Ectodermal cell (in vitro differentiated cells): Measurements from ENCODE around the gene THBS1.

Experiments
- H3K27ac ChIP-seq: 2 replicates; pipeline ENCODE4 v1.7.0; 2013; ENCODE audit warnings: mild to moderate bottlenecking, low read depth, low read length; ENCODE audit not compliant: insufficient read depth, poor library complexity, severe bottlenecking
- H3K27me3 ChIP-seq: 2 replicates; pipeline ENCODE4 v1.7.0; 2013; ENCODE audit warnings: mild to moderate bottlenecking, low read length; ENCODE audit not compliant: insufficient read depth, control insufficient read depth, poor library complexity, severe bottlenecking
- H3K36me3 ChIP-seq: one replicate; pipeline ENCODE4 v1.7.0; 2013; ENCODE audit warnings: low read length; ENCODE audit not compliant: control insufficient read depth, insufficient read depth
- H3K4me1 ChIP-seq: one replicate; pipeline ENCODE4 v1.7.0; 2013; ENCODE audit warnings: low read length; ENCODE audit not compliant: control insufficient read depth, insufficient read depth
- H3K4me3 ChIP-seq: 2 replicates; pipeline ENCODE4 v1.7.0; 2013; ENCODE audit warnings: low read depth, low read length, control low read depth; ENCODE audit not compliant: insufficient read depth
- H3K9me3 ChIP-seq: 2 replicates; pipeline ENCODE4 v1.7.0; 2013; ENCODE audit warnings: mild to moderate bottlenecking, low read length, moderate library complexity; ENCODE audit not compliant: control insufficient read depth
- WGBS, 2 experiments: methylation state at CpG; one replicate each; pipeline ENCODE4 v1.1.7; 2013; ENCODE audit warnings: missing lambda C conversion rate in 2 of 2; 5-methylcytosine and 5-hydroxymethylcytosine counted together

Gene THBS1

GRCh38 chr15:39573287-39573686 is 7.6 kb upstream of the THBS1 start:
- H3K9me3 ChIP-seq = no peaks in the 10 kb centered on the region
- no peaks in the 10 kb centered on the region for H3K27me3 ChIP-seq
- no peak overlapping the region for H3K27ac ChIP-seq
- no peaks in the 10 kb centered on the region for H3K36me3 ChIP-seq
- H3K4me3 ChIP-seq = no peak overlapping the region
- 90 to 100% methylated on average over 1 of the region's 2 CpGs for WGBS, 2 experiments
- peaks cover 6% of the 10 kb centered on the region for H3K4me1 ChIP-seq

GRCh38 chr15:39573844-39574243 is 7.0 kb upstream of the THBS1 start:
- Histone ChIP-seq H3K27me3 (peaks cover under 1% of the 10 kb centered on the region), H3K36me3 (no peaks in the 10 kb centered on the region), H3K27ac (no peak overlapping the region), H3K4me3 (no peak overlapping the region), H3K9me3 (no peaks in the 10 kb centered on the region), H3K4me1 (peaks cover 6% of the 10 kb centered on the region)
- WGBS, 2 experiments = 90 to 96% methylated on average over 3 to 4 of the region's 4 CpGs

DNA sequence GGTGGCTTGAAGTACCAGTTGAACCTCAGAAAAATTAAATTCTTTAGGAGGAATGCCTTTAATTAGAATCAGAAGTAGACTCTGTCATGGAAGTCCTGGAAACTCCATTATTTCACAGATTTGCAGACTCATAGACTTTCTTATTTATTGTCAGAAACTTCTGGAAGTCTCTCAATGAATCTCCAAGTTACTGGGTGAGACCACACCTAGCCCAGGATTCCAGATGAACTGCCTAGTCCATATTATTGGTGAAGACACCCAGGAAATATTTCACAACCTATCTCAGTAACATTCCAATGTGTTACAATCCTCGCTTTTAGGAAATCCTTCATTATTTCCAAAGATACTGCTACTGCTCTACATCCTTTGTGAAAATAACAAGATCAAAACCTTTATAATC is 6.5 kb upstream of the THBS1 start:
- Histone ChIP-seq H3K9me3 (no peaks in the 10 kb centered on the region), H3K27ac (no peak overlapping the region), H3K36me3 (no peaks in the 10 kb centered on the region), H3K4me1 (peaks cover 10% of the 10 kb centered on the region), H3K4me3 (no peak overlapping the region), H3K27me3 (peaks cover 7% of the 10 kb centered on the region)
- 89 to 100% methylated on average over 1 of the region's 1 CpG for WGBS, 2 experiments

GRCh38 chr15:39575180-39575579 is 5.7 kb upstream of the THBS1 start:
- peaks cover 7% of the 10 kb centered on the region for H3K27me3 ChIP-seq
- WGBS, 2 experiments = 91 to 97% methylated on average over 6 of the region's 6 CpGs
- no peak overlapping the region for H3K27ac ChIP-seq
- peaks cover 7% of the 10 kb centered on the region for H3K4me1 ChIP-seq
- no peak overlapping the region for H3K4me3 ChIP-seq
- H3K36me3 ChIP-seq = no peaks in the 10 kb centered on the region
- no peaks in the 10 kb centered on the region for H3K9me3 ChIP-seq

GRCh38 chr15:39578851-39579486 is 1.9 kb upstream of the THBS1 start:
- no peak overlapping the region for H3K27ac ChIP-seq
- H3K9me3 ChIP-seq = no peaks in the 10 kb centered on the region
- H3K4me1 ChIP-seq = peaks cover 24% of the 10 kb centered on the region
- H3K4me3 ChIP-seq = no peak overlapping the region
- no peaks in the 10 kb centered on the region for H3K36me3 ChIP-seq
- WGBS, 2 experiments = 86 to 92% methylated on average over 5 of the region's 5 CpGs
- peaks cover 7% of the 10 kb centered on the region for H3K27me3 ChIP-seq

GRCh38 chr15:39579487-39580116 is 1.3 kb upstream of the THBS1 start:
- no peaks in the 10 kb centered on the region for H3K9me3 ChIP-seq
- H3K27ac ChIP-seq = no peak overlapping the region
- peaks cover 24% of the 10 kb centered on the region for H3K4me1 ChIP-seq
- no peaks in the 10 kb centered on the region for H3K36me3 ChIP-seq
- peak overlapping the region; percentile 75 for H3K4me3 ChIP-seq
- peaks cover 7% of the 10 kb centered on the region for H3K27me3 ChIP-seq
- 11 to 12% methylated on average over 18 of the region's 18 CpGs for WGBS, 2 experiments

DNA sequence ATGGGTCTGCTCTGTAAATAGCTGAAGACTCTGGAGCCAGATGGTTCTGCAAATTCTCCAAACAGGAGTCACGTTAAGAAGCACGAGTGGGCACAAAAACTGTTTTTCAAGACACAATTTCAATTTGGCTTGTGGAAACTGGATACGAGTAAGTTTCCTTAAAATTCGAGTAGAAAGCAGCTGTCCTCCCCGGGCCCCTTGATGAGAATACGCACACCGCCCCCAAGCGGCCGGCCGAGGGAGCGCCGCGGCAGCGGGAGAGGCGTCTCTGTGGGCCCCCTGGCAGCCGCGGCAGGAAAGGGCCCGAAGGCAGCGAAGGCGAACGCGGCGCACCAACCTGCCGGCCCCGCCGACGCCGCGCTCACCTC is 778 bp upstream of the THBS1 start:
- Histone ChIP-seq H3K27ac (peak overlapping the region; percentile 68), H3K36me3 (peaks cover 4% of the 10 kb centered on the region), H3K4me3 (peak overlapping the region; percentile 75), H3K4me1 (peaks cover 24% of the 10 kb centered on the region), H3K27me3 (peaks cover 7% of the 10 kb centered on the region), H3K9me3 (no peaks in the 10 kb centered on the region)
- 0% methylated on average over 29 of the region's 29 CpGs for WGBS, 2 experiments

DNA sequence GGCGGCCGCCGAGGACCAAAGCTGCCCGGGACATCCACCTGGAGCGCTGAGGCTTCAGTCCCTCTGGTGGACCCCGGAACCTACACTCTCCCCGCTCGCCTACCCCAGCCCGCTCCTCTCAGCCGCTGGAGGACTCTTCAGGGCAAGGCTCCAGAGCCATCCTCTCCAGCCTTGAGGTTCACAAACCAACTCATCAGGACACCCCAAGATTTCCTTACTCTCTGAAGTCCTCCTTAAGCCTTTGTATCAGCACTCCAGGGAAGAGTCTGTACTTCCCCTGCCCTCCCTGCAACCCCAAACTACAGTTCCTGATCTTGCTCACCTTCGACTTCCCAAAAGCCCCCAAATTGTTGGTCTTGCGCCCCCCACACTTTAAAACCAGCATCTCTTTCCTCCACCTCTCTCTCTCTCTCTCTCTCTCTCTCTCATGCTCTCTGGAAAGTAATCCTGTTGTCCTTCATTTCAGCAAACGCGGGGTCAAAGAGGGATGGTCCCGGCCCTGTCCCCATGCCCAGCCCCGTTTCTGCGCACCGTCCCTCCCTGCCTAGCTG is 438 bp downstream of the THBS1 start:
- Histone ChIP-seq H3K27me3 (peaks cover 7% of the 10 kb centered on the region), H3K4me3 (peak overlapping the region; percentile 75), H3K27ac (no peak overlapping the region), H3K4me1 (peaks cover 24% of the 10 kb centered on the region), H3K9me3 (no peaks in the 10 kb centered on the region), H3K36me3 (peaks cover 16% of the 10 kb centered on the region)
- WGBS, 2 experiments = 4 to 5% methylated on average over 18 of the region's 18 CpGs

GRCh38 chr15:39581793-39582285 is 960 bp downstream of the THBS1 start:
- WGBS, 2 experiments = 66 to 68% methylated on average over 13 of the region's 13 CpGs
- Histone ChIP-seq H3K36me3 (peaks cover 21% of the 10 kb centered on the region), H3K27ac (no peak overlapping the region), H3K27me3 (peaks cover 7% of the 10 kb centered on the region), H3K9me3 (no peaks in the 10 kb centered on the region), H3K4me3 (peak overlapping the region; percentile 75), H3K4me1 (peaks cover 24% of the 10 kb centered on the region)

GRCh38 chr15:39582286-39582976 is 1.6 kb downstream of the THBS1 start:
- Histone ChIP-seq H3K36me3 (peaks cover 22% of the 10 kb centered on the region), H3K4me3 (peak overlapping the region; percentile 14), H3K9me3 (no peaks in the 10 kb centered on the region), H3K4me1 (peaks cover 24% of the 10 kb centered on the region), H3K27ac (no peak overlapping the region), H3K27me3 (peaks cover 7% of the 10 kb centered on the region)
- WGBS, 2 experiments = 94 to 95% methylated on average over 20 of the region's 20 CpGs
